Stimulated activated CD4-positive, alpha-beta T cell treated with anti-CD3 and anti-CD28 coated beads, Interleukin-1b, Interleukin-23, amount 100 ng/mL, for 48 hours (primary cell): ENCODE data around the gene FGF14.

ENCODE experiments used
- DNase-seq: peaks from one replicate; pipeline ENCODE4 v3.0.0-alpha.2; 2020

FGF14 gene

GRCh38 chr13:101835920-101836319 lies 565.9 kb downstream of the FGF14 start:
- no peak for DNase-seq

- no peak for DNase-seq
Observed at GRCh38 chr13:101833671-101834070, 568.2 kb downstream of the FGF14 start.

- no peak for DNase-seq
Observed at GRCh38 chr13:101830035-101830434, 571.8 kb downstream of the FGF14 start.

GRCh38 chr13:101829484-101829883 lies 572.4 kb downstream of the FGF14 start:
- no peak for DNase-seq

GRCh38 chr13:101828119-101828518 lies 573.7 kb downstream of the FGF14 start:
- no peak for DNase-seq

- no peak for DNase-seq
Observed at GRCh38 chr13:101817898-101818297, 584.0 kb downstream of the FGF14 start.

GRCh38 chr13:101811881-101812280 lies 590.0 kb downstream of the FGF14 start:
- no peak for DNase-seq

GRCh38 chr13:101811284-101811839 lies 590.5 kb downstream of the FGF14 start:
- no peak for DNase-seq

- DNase-seq, result no peak
Observed at GRCh38 chr13:101799196-101799595, 602.7 kb downstream of the FGF14 start.

- DNase-seq, result no peak
Observed at GRCh38 chr13:101798437-101798836, 603.4 kb downstream of the FGF14 start.

- no peak for DNase-seq
Observed at GRCh38 chr13:101795460-101795859, 606.4 kb downstream of the FGF14 start.

GRCh38 chr13:101795025-101795424 lies 606.8 kb downstream of the FGF14 start:
- no peak for DNase-seq

GRCh38 chr13:101792189-101792588 lies 609.7 kb downstream of the FGF14 start:
- no peak for DNase-seq

GRCh38 chr13:101785858-101786257 lies 616.0 kb downstream of the FGF14 start:
- DNase-seq, result no peak

- no peak for DNase-seq
Observed at GRCh38 chr13:101784313-101784712, 617.5 kb downstream of the FGF14 start.

GRCh38 chr13:101783554-101783953 lies 618.3 kb downstream of the FGF14 start:
- DNase-seq, result no peak

- DNase-seq, result no peak
Observed at GRCh38 chr13:101780211-101780610, 621.6 kb downstream of the FGF14 start.

- no peak for DNase-seq
Observed at GRCh38 chr13:101779147-101779546, 622.7 kb downstream of the FGF14 start.

GRCh38 chr13:101775267-101775666 lies 626.6 kb downstream of the FGF14 start:
- no peak for DNase-seq

- DNase-seq, result no peak
Observed at GRCh38 chr13:101774393-101774792, 627.5 kb downstream of the FGF14 start.

- DNase-seq, result no peak
Observed at GRCh38 chr13:101773062-101773461, 628.8 kb downstream of the FGF14 start.

- no peak for DNase-seq
Observed at GRCh38 chr13:101767131-101767530, 634.7 kb downstream of the FGF14 start.

GRCh38 chr13:101763191-101763590 lies 638.7 kb downstream of the FGF14 start:
- DNase-seq, result no peak

GRCh38 chr13:101757446-101758039 lies 644.3 kb downstream of the FGF14 start:
- no peak for DNase-seq

- DNase-seq, result no peak
Observed at GRCh38 chr13:101755228-101755887, 646.5 kb downstream of the FGF14 start.
